Stomach (tissue), 4 donors: Measurements from ENCODE around the gene ADGRF3.

Experiments used
- EP300 ChIP-seq: sonication (generic); formaldehyde crosslinking; IDR thresholded peaks from one replicate; pipeline ENCODE4 v1.6.1; 2017; ENCODE audit warnings: antibody characterized with exemption
- TF ChIP-seq, protein P1 (sequence below), 7 experiments: fragments of 450-650 bp in 4 of 7; fragments of 200-600 bp in 3 of 7; sonication (generic) in 3 of 7; IDR thresholded peaks; one replicate each; pipeline ENCODE4 v1.5.1; 2016 to 2019; ENCODE audit warnings: antibody characterized with exemption in 7 of 7, control low read depth in 2 of 7, mild to moderate bottlenecking in 1 of 7

DNA sequence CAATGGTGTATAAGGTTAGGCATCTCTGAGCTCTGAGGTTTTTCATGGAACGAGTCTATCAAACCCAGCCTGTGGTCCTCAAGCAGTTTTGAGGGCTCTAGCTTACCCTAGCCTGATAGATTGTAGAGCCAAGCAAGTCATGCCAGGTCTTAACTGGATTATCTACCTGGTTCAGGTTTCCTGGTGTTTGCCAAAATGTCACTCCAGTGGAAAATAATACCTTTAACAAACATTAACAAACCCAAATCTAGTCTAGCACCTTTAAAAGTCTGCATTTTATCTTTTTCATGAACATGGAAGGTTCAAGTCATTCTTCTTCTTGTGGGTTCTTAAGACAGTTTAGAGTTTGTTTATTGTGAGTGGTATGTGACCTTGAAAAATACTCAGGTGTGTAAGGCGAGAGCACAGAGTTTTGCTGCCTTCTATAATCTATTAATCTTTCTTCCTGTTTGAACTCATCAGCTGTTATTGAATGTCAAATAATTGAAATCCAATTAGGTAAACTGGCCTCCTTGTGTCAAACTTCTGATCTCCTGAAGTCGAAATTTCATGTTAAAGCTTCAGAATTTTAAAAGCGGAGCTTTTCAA is 13.4 kb upstream of the ADGRF3 start:
- TF ChIP-seq, protein P1, sequence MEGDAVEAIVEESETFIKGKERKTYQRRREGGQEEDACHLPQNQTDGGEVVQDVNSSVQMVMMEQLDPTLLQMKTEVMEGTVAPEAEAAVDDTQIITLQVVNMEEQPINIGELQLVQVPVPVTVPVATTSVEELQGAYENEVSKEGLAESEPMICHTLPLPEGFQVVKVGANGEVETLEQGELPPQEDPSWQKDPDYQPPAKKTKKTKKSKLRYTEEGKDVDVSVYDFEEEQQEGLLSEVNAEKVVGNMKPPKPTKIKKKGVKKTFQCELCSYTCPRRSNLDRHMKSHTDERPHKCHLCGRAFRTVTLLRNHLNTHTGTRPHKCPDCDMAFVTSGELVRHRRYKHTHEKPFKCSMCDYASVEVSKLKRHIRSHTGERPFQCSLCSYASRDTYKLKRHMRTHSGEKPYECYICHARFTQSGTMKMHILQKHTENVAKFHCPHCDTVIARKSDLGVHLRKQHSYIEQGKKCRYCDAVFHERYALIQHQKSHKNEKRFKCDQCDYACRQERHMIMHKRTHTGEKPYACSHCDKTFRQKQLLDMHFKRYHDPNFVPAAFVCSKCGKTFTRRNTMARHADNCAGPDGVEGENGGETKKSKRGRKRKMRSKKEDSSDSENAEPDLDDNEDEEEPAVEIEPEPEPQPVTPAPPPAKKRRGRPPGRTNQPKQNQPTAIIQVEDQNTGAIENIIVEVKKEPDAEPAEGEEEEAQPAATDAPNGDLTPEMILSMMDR (IDR thresholded peaks at IDR 0.05), result no peak
- no peak for TF ChIP-seq EP300
